ENCODE results near the gene LHX2. TPM values are rescaled to one million over a fixed set of nuclear protein-coding genes. Genes with fewer than 3 reads are reported as not detected.
A peak's percentile ranks its signal among the peaks of the same experiment; 100 is the strongest.

Gene LHX2
- total and polyA plus RNA-seq, 9 of the 15 experiments (the other 6 are each of a cell fraction or from before 2014, with no cell fraction given) = 0.07 TPM; not detected in 8

- TF ChIP-seq, protein P1, sequence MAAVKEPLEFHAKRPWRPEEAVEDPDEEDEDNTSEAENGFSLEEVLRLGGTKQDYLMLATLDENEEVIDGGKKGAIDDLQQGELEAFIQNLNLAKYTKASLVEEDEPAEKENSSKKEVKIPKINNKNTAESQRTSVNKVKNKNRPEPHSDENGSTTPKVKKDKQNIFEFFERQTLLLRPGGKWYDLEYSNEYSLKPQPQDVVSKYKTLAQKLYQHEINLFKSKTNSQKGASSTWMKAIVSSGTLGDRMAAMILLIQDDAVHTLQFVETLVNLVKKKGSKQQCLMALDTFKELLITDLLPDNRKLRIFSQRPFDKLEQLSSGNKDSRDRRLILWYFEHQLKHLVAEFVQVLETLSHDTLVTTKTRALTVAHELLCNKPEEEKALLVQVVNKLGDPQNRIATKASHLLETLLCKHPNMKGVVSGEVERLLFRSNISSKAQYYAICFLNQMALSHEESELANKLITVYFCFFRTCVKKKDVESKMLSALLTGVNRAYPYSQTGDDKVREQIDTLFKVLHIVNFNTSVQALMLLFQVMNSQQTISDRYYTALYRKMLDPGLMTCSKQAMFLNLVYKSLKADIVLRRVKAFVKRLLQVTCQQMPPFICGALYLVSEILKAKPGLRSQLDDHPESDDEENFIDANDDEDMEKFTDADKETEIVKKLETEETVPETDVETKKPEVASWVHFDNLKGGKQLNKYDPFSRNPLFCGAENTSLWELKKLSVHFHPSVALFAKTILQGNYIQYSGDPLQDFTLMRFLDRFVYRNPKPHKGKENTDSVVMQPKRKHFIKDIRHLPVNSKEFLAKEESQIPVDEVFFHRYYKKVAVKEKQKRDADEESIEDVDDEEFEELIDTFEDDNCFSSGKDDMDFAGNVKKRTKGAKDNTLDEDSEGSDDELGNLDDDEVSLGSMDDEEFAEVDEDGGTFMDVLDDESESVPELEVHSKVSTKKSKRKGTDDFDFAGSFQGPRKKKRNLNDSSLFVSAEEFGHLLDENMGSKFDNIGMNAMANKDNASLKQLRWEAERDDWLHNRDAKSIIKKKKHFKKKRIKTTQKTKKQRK (IDR thresholded peaks at IDR 0.05; ENCODE audit: borderline replicate concordance, low read depth, low read length) = no peak
- TF ChIP-seq HNRNPLL (IDR thresholded peaks at IDR 0.05; ENCODE audit: low read depth, low read length, poor library complexity, severe bottlenecking) = no peak
- TF ChIP-seq, protein P2, sequence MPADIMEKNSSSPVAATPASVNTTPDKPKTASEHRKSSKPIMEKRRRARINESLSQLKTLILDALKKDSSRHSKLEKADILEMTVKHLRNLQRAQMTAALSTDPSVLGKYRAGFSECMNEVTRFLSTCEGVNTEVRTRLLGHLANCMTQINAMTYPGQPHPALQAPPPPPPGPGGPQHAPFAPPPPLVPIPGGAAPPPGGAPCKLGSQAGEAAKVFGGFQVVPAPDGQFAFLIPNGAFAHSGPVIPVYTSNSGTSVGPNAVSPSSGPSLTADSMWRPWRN (IDR thresholded peaks at IDR 0.05; ENCODE audit: low read depth) = peak; percentile 99
- TF ChIP-seq CHD1 (IDR thresholded peaks at IDR 0.05; ENCODE audit: low read length) = no peak
- peak in 1 of 2 experiments; percentile 77; a peak in 2 of 4 replicates for TF ChIP-seq HDAC1 (IDR thresholded peaks at IDR 0.05)
- no peak for TF ChIP-seq UBTF (IDR thresholded peaks at IDR 0.05; ENCODE audit: borderline replicate concordance in 1 of 2, low read depth in 2 of 2, low read length in 2 of 2)
- TF ChIP-seq NR2C2 (CRISPR knock-in tag; IDR thresholded peaks at IDR 0.05) = no peak
- TF ChIP-seq NR2C2 (tag; IDR thresholded peaks at IDR 0.05) = no peak
- TF ChIP-seq ETV5 (CRISPR knock-in tag; IDR thresholded peaks at IDR 0.05; ENCODE audit: low read depth) = no peak
- TF ChIP-seq, protein P3, sequence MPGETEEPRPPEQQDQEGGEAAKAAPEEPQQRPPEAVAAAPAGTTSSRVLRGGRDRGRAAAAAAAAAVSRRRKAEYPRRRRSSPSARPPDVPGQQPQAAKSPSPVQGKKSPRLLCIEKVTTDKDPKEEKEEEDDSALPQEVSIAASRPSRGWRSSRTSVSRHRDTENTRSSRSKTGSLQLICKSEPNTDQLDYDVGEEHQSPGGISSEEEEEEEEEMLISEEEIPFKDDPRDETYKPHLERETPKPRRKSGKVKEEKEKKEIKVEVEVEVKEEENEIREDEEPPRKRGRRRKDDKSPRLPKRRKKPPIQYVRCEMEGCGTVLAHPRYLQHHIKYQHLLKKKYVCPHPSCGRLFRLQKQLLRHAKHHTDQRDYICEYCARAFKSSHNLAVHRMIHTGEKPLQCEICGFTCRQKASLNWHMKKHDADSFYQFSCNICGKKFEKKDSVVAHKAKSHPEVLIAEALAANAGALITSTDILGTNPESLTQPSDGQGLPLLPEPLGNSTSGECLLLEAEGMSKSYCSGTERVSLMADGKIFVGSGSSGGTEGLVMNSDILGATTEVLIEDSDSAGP (CRISPR knock-in tag; IDR thresholded peaks at IDR 0.05) = no peak
- no peak for TF ChIP-seq IRF2 (CRISPR knock-in tag; IDR thresholded peaks at IDR 0.05)
- TF ChIP-seq NR4A1 (CRISPR knock-in tag; IDR thresholded peaks at IDR 0.05) = no peak
- TF ChIP-seq NR4A1 (tag; IDR thresholded peaks at IDR 0.05) = no peak
- peak; percentile 46; the same call in 1 of the 2 replicates for TF ChIP-seq JUND (IDR thresholded peaks at IDR 0.05; ENCODE audit: borderline replicate concordance, low read depth, low read length)
- peak; percentile 49; the same call in 1 of the 3 replicates for TF ChIP-seq JUND (tag; IDR thresholded peaks at IDR 0.05; ENCODE audit: borderline replicate concordance, low read depth, low read length)
- TF ChIP-seq, protein P4, sequence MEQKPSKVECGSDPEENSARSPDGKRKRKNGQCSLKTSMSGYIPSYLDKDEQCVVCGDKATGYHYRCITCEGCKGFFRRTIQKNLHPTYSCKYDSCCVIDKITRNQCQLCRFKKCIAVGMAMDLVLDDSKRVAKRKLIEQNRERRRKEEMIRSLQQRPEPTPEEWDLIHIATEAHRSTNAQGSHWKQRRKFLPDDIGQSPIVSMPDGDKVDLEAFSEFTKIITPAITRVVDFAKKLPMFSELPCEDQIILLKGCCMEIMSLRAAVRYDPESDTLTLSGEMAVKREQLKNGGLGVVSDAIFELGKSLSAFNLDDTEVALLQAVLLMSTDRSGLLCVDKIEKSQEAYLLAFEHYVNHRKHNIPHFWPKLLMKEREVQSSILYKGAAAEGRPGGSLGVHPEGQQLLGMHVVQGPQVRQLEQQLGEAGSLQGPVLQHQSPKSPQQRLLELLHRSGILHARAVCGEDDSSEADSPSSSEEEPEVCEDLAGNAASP (IDR thresholded peaks at IDR 0.05) = no peak
- TF ChIP-seq ZNF12 (CRISPR knock-in tag; IDR thresholded peaks at IDR 0.05) = no peak
- TF ChIP-seq SMARCA4 (IDR thresholded peaks at IDR 0.05) = peak; percentile 34; the same call in 1 of the 2 replicates
- TF ChIP-seq SOX6 (IDR thresholded peaks at IDR 0.05) = peak; percentile 86
Observed at GRCh38 chr9:124054582-124055227, 43.1 kb downstream of the LHX2 start (continued).
